A673 (cell line): ENCODE measurements around the gene AREL1. TPM values are rescaled to one million over a fixed set of nuclear protein-coding genes. Genes with fewer than 3 reads are reported as not detected.

Experiments used
- BruUV-seq: library from RNA; stranded (reverse); fragments of 400-500 nt; replicated peaks from 2 replicates; lab custom pipeline; 2021; lab: Mats Ljungman, UMichigan
- CTCF ChIA-PET: fragments of 300-600 bp; sonication (Branson Sonifier 250); formaldehyde crosslinking; loops from one replicate; lab custom pipeline; 2022; ENCODE audit warnings: antibody characterized with exemption; lab: Charles Lee
- POLR2A ChIA-PET: fragments of 300-600 bp; sonication (Branson Sonifier 250); formaldehyde crosslinking; loops from one replicate; lab custom pipeline; 2022; ENCODE audit warnings: antibody characterized with exemption; ENCODE audit not compliant: low non-redundant PET; lab: Charles Lee
- DNase-seq: peaks from one replicate; pipeline ENCODE4 v3.0.0-alpha.2; 2015; ENCODE audit warnings: low spot score
- H3K27ac ChIP-seq: fragments of 200-600 bp; sonication (generic); 2 replicates; pipeline ENCODE4 v1.5.1; 2016; ENCODE audit warnings: mixed run types, low read depth, mild to moderate bottlenecking, mixed read lengths, antibody characterized with exemption, low read length; ENCODE audit not compliant: poor library complexity, severe bottlenecking
- H3K27me3 ChIP-seq: fragments of 200-600 bp; sonication (generic); replicated peaks from 2 replicates; pipeline ENCODE4 v1.6.1; 2017; ENCODE audit warnings: mixed run types, low read depth, mild to moderate bottlenecking, mixed read lengths, antibody characterized with exemption, low read length; ENCODE audit not compliant: insufficient read depth, poor library complexity
- H3K36me3 ChIP-seq: fragments of 200-600 bp; sonication (generic); 2 replicates; pipeline ENCODE4 v1.6.1; 2016; ENCODE audit warnings: mixed run types, mild to moderate bottlenecking, mixed read lengths, antibody characterized with exemption, low read length; ENCODE audit not compliant: insufficient read depth, poor library complexity, severe bottlenecking
- H3K4me1 ChIP-seq: fragments of 200-600 bp; sonication (generic); 2 replicates; pipeline ENCODE4 v1.6.1; 2017; ENCODE audit warnings: mixed run types, mild to moderate bottlenecking, mixed read lengths, antibody characterized with exemption, low read length; ENCODE audit not compliant: insufficient read depth, poor library complexity, severe bottlenecking
- H3K4me3 ChIP-seq: fragments of 200-600 bp; sonication (generic); 2 replicates; pipeline ENCODE4 v1.5.1; 2016; ENCODE audit warnings: low read depth, mixed run types, mild to moderate bottlenecking, mixed read lengths, low read length; ENCODE audit not compliant: poor library complexity, severe bottlenecking
- H3K9me3 ChIP-seq: fragments of 200-600 bp; sonication (generic); 2 replicates; pipeline ENCODE4 v1.6.1; 2016; ENCODE audit warnings: mixed run types, low read depth, mild to moderate bottlenecking, mixed read lengths, antibody characterized with exemption, low read length; ENCODE audit not compliant: poor library complexity, severe bottlenecking
- CTCF ChIP-seq: fragments of 300-800, 200-600 bp; sonication (generic); conservative IDR thresholded peaks from 2 replicates; pipeline ENCODE4 v1.5.1; 2017; ENCODE audit warnings: low read depth, mild to moderate bottlenecking, antibody characterized with exemption, low read length, moderate library complexity, mixed read lengths
- EZH2 ChIP-seq: fragments of 200-600 bp; sonication (generic); IDR thresholded peaks from 2 replicates; pipeline ENCODE4 v1.6.1; 2017; ENCODE audit warnings: borderline replicate concordance, low read depth, mild to moderate bottlenecking, mixed read lengths, antibody characterized with exemption, low read length; ENCODE audit not compliant: poor library complexity, severe bottlenecking
- intact Hi-C: fragments of 100-400 bp; cut with micrococcal nuclease; formaldehyde crosslinking; loops from one replicate; pipeline ENCODE4 v1.10.0; 2022; ENCODE audit not compliant: unreplicated experiment
- total RNA-seq: library from RNA; stranded (reverse); gene quantifications from 2 replicates; pipeline ENCODE4 v1.2.3, GENCODE V29; 2021

AREL1 gene
- total RNA-seq, 1 experiment from 2014 or later: 48.7 TPM

DNA sequence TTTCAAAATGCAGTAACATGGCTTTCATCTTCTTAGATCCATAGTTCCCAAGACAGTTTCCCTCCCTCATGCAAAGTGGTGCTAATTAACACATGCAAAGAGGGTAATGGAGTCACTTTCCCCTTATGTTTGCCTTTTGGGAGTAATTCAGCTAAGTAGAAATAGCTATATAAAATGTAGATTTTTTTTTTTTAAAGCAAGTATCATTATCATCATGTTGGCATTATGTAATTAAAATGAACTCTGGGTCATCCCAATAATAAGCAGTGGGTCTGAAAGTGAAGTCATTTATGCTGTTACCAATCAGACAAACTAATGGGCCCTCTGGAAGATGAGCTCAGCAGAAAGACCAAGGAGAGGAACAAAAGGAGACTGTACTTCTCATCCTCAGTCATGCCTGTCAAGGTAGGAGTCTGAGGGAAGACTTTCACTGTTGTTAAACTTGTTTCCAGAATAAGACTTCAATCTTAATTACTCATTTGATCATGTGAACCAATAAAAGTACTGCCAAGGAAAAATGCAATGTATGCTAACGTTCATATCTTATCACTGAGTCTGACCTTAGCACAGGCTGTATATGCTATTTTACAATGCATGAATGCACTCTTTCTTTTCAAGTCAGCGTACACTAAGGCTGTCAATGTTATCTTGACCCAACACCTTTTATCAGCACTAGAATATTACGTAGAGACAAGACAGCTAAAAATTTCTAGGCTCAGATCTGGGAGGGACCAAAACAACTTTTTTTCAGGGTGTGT lies 26.8 kb downstream of the AREL1 start:
- POLR2A ChIA-PET: no interaction called here
- H3K36me3 ChIP-seq: peaks cover 42% of the 10 kb centered on the region
- DNase-seq: no peak
- no peaks in the 10 kb centered on the region for H3K4me1 ChIP-seq
- CTCF ChIA-PET: no interaction called here
- no peaks in the 10 kb centered on the region for H3K27me3 ChIP-seq
- intact Hi-C loops: no loop called here
- no peak overlapping the region for H3K4me3 ChIP-seq
- BruUV-seq: no TSS peak
- no peak overlapping the region for H3K27ac ChIP-seq
- H3K9me3 ChIP-seq: no peaks in the 10 kb centered on the region
- TF ChIP-seq CTCF: no peak
- no peak for TF ChIP-seq EZH2

- H3K27me3 ChIP-seq: no peaks in the 10 kb centered on the region
- intact Hi-C loops: no loop called here
- BruUV-seq: no TSS peak
- no peak overlapping the region for H3K27ac ChIP-seq
- H3K4me3 ChIP-seq: no peak overlapping the region
- TF ChIP-seq CTCF (no peak), EZH2 (no peak)
- no peaks in the 10 kb centered on the region for H3K9me3 ChIP-seq
- ChIA-PET POLR2A (no interaction called here), CTCF (no interaction called here)
- H3K36me3 ChIP-seq: peaks cover 33% of the 10 kb centered on the region
- H3K4me1 ChIP-seq: no peaks in the 10 kb centered on the region
- no peak for DNase-seq
Measured at GRCh38 chr14:74685056-74685455, 27.8 kb downstream of the AREL1 start.

DNA sequence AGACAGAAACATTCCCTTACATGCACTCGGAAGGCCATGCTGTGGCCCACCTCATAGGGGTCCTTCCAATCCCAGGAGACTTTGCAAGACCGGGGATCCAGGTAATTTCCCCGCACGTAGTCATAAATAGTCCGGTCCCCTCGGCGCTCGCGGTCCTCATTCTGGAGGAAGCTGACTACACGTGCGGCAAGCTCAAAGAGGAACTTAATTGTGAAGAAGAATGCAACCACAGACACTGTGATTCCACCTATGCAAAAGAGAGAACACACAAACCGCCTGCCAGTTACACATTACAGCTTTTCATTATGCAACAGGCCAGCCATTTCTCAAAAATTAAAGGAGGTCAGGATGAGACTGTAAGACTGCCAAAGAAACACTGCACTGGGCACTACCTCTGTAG lies 28.4 kb downstream of the AREL1 start:
- intact Hi-C loops: no loop called here
- TF ChIP-seq EZH2 (no peak), CTCF (no peak)
- H3K4me1 ChIP-seq: no peaks in the 10 kb centered on the region
- H3K27ac ChIP-seq: no peak overlapping the region
- no peaks in the 10 kb centered on the region for H3K9me3 ChIP-seq
- DNase-seq: no peak
- CTCF ChIA-PET: no interaction called here
- no peak overlapping the region for H3K4me3 ChIP-seq
- H3K27me3 ChIP-seq: no peaks in the 10 kb centered on the region
- H3K36me3 ChIP-seq: peaks cover 30% of the 10 kb centered on the region
- POLR2A ChIA-PET: no interaction called here
- BruUV-seq: no TSS peak
